ENCODE results near the gene KANK2.

Gene KANK2

GRCh38 chr19:11198769-11199424, 1.6 kb upstream of the KANK2 start:
- Histone ChIP-seq H3K27me3 (ENCODE audit: insufficient read depth, low read length, poor library complexity) (no peaks in the 10 kb centered on the region), H3K4me3 (ENCODE audit: low read depth in 1 of 2, low read length in 2 of 2) (no peak overlapping the region), H3K4me2 (ENCODE audit: insufficient read depth, low read length) (no peak overlapping the region), H3K36me3 (ENCODE audit: insufficient read depth, low read length) (no peaks in the 10 kb centered on the region), H3K4me1 (ENCODE audit: insufficient read depth, low read length) (peaks cover 16% of the 10 kb centered on the region), H3K9ac (ENCODE audit: low read depth, low read length) (no peak overlapping the region), H4K20me1 (ENCODE audit: insufficient read depth, low read length) (no peaks in the 10 kb centered on the region), H2AFZ (ENCODE audit: low read depth, low read length) (no peak overlapping the region), H3K27ac (ENCODE audit: low read length) (no peak overlapping the region), H3K9me3 (ENCODE audit: insufficient read depth, low read length, severe bottlenecking) (no peaks in the 10 kb centered on the region), H3K79me2 (ENCODE audit: insufficient read depth, low read length) (no peaks in the 10 kb centered on the region)
- DNase-seq (no peak), ATAC-seq (ENCODE audit: insufficient read depth, low read depth) (no peak)
- TF ChIP-seq CTCF (IDR thresholded peaks at IDR 0.05; ENCODE audit: borderline replicate concordance, extremely low read depth, low read length, poor library complexity, severe bottlenecking) (no peak), EZH2 (IDR thresholded peaks at IDR 0.05; ENCODE audit: borderline replicate concordance, low read depth, low read length, severe bottlenecking) (no peak)

DNA sequence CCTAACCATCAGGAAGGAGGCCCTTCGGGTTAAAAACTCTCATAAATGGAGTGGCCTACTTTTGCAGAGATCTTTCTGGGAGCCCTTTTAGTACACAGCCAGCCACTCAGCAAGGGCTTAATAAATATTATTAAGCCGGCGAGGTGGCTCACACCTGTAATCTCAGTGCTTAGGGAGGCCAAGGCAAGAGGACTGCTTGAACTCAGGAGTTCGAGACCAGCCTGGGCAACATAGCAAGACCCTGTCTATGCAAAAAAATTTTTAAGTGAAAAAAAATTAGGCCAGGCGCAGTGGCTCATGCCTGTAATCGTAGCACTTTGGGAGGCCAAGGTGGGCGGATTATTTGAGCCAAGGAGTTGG, 810 bp upstream of the KANK2 start:
- H3K4me3 ChIP-seq (ENCODE audit: low read depth in 1 of 2, low read length in 2 of 2): peak overlapping the region in 1 of 2 experiments; percentile 68; a peak in 3 of 4 replicates

DNA sequence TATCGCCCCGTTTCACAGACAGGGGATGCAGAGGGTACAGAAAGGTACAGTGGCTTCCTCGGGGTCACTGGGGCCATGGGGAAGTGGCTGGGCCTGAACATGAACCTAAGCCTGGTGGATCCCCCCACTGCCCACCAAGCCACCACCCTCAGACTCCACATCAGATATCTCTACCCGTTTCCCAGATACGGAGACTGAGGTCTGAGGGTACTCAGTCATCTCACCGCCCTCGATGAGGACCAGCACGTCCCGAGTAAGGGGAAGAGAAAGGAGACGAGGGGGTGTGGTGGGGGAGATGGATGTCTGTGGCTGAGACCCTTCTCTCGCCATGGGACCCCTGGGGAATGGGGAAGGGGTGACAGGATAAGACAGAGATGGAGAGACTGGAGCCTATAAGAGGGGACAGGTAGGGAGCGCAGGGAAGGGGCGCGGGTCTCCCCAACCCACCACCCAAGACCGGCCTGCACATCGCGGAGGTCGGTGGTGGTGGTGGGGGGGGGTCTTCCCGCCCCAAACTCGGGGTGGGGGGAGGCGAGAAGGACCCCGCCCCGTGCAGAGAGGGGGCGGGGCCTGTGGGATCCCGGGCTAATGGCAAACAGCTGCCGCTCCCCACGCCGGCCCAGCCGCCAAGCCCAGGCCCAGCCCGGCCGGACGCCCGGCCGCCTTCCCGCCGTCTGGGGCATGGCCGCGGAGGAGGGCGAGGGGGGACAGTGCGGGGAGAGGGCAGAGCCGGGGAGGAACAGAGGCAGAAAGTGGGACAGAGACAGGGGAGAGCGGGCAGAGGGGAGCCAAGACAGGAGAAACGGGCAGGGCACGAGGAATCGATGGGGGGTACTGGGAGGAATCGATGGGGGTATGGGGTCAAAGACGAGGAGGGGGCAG, 698 bp downstream of the KANK2 start:
- Histone ChIP-seq H3K9me3 (ENCODE audit: insufficient read depth, low read length, severe bottlenecking) (no peaks in the 10 kb centered on the region), H3K4me1 (ENCODE audit: insufficient read depth, low read length) (peaks cover 16% of the 10 kb centered on the region), H3K27me3 (ENCODE audit: insufficient read depth, low read length, poor library complexity) (no peaks in the 10 kb centered on the region), H3K27ac (ENCODE audit: low read length) (peak overlapping the region; percentile 57; the same call in 1 of the 2 replicates), H3K4me2 (ENCODE audit: insufficient read depth, low read length) (peak overlapping the region; percentile 93), H3K9ac (ENCODE audit: low read depth, low read length) (peak overlapping the region; percentile 67), H3K36me3 (ENCODE audit: insufficient read depth, low read length) (no peaks in the 10 kb centered on the region), H2AFZ (ENCODE audit: low read depth, low read length) (peak overlapping the region; percentile 83), H3K4me3 (ENCODE audit: low read depth in 1 of 2, low read length in 2 of 2) (peak overlapping the region; percentile 30 to 68; a peak in 3 of 4 replicates), H3K79me2 (ENCODE audit: insufficient read depth, low read length) (no peaks in the 10 kb centered on the region), H4K20me1 (ENCODE audit: insufficient read depth, low read length) (no peaks in the 10 kb centered on the region)
- DNase-seq: no peak
- TF ChIP-seq EZH2 (IDR thresholded peaks at IDR 0.05; ENCODE audit: borderline replicate concordance, low read depth, low read length, severe bottlenecking): no peak
- TF ChIP-seq CTCF (IDR thresholded peaks at IDR 0.05; ENCODE audit: borderline replicate concordance, extremely low read depth, low read length, poor library complexity, severe bottlenecking): no peak
- peak; percentile 13; the same call in 2 of the 3 replicates for ATAC-seq (ENCODE audit: insufficient read depth, low read depth)

More for the DNA sequence above, 810 bp upstream of the KANK2 start:
- peak overlapping the region; percentile 67; the same call in 1 of the 2 replicates for H3K9ac ChIP-seq (ENCODE audit: low read depth, low read length)
- no peaks in the 10 kb centered on the region for H3K36me3 ChIP-seq (ENCODE audit: insufficient read depth, low read length)
- ATAC-seq (ENCODE audit: insufficient read depth, low read depth): no peak
- no peaks in the 10 kb centered on the region for H3K27me3 ChIP-seq (ENCODE audit: insufficient read depth, low read length, poor library complexity)
- no peak for DNase-seq
- H4K20me1 ChIP-seq (ENCODE audit: insufficient read depth, low read length): no peaks in the 10 kb centered on the region
- no peaks in the 10 kb centered on the region for H3K9me3 ChIP-seq (ENCODE audit: insufficient read depth, low read length, severe bottlenecking)
- H3K4me2 ChIP-seq (ENCODE audit: insufficient read depth, low read length): peak overlapping the region; percentile 93
- peak overlapping the region; percentile 82 for H2AFZ ChIP-seq (ENCODE audit: low read depth, low read length)
- H3K27ac ChIP-seq (ENCODE audit: low read length): no peak overlapping the region
- H3K4me1 ChIP-seq (ENCODE audit: insufficient read depth, low read length): peaks cover 16% of the 10 kb centered on the region
- TF ChIP-seq EZH2 (IDR thresholded peaks at IDR 0.05; ENCODE audit: borderline replicate concordance, low read depth, low read length, severe bottlenecking) (no peak), CTCF (IDR thresholded peaks at IDR 0.05; ENCODE audit: borderline replicate concordance, extremely low read depth, low read length, poor library complexity, severe bottlenecking) (no peak)
- H3K79me2 ChIP-seq (ENCODE audit: insufficient read depth, low read length): no peaks in the 10 kb centered on the region
